C4-2B (cell line): ENCODE measurements around the gene TSPAN18.

Experiments used
- H3K27ac ChIP-seq: fragments of 450-650 bp; 2 replicates; pipeline ENCODE4 v1.5.1; 2017
- CTCF ChIP-seq: fragments of 450-650 bp; conservative IDR thresholded peaks from 2 replicates; pipeline ENCODE4 v1.5.1; 2017; ENCODE audit warnings: mild to moderate bottlenecking
- ZFX ChIP-seq: fragments of 450-650 bp; IDR thresholded peaks from 2 replicates; pipeline ENCODE4 v1.6.1; 2017

TSPAN18 gene

DNA sequence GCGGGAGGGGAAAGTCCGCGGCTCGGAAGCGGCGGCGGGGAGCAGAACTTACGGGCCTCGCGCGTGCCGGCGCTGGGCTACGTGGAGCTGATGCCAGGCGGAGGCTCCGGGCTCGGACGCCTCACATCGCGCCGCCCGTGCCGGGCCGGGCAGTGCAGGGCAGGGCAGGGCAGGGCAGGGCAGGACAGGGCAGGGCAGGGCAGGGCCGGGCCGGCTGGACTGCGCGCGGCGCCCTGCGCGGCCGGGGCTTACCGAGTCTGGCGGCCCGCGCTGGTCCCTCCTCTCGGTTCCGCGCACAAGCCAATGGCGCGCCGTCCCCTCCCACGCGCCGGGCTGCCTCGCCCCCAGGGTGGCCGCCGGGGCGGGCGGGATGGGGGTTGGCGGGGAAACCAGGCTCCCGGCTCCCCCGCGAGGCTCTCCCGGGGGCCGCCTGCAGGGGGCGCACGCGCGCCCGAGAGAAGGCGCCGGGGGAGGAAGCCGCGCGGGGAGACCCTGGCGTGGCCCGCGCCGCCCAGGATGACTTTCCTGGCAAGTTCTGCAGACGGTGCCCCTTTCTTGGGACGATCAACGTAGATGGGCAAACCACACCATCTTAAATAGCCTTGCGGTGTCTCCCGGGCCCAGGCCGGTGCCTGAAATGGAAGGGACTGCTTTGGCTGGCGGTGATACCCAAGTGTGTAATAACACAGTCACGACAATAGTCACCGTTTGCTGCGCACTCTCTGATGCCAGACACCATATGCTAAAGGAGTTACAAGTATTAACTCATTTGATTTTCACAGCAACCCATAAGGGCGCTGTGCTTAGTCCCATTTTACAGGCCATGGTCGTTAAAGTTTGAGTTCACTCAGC is 224.1 kb downstream of the TSPAN18 start, which contains the start of gene TP53I11:
TP53I11 (minus strand) TSS at position 259 of the 852 bp plus-strand sequence. CDS start 12,548 bp downstream, outside the sequence.
- peak; percentile 23; the same call in 1 of the 2 replicates for TF ChIP-seq ZFX
- TF ChIP-seq CTCF: peak; percentile 94
- peak within 1 kb of the TSS; percentile 66 for H3K27ac ChIP-seq

DNA sequence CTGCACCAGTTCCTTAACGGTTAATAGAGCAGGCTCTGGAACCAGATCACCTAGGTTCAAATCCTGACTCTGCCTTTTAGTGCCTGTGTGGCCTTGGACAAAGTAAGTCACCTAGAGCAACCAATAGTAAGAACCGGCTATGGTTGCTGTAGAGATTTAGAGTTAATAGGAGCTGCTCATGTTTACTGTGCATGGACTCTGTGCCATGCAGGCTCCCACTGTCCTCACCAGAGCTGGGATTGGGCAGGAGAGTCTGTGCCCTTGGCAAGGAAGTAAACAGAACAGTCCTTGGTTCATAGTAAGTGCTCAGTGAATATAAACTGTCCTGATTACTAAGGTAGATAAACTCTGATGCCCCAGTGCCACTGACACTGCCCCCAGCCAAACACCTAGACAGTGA is 225.3 kb downstream of the TSPAN18 start:
- TF ChIP-seq ZFX (no peak), CTCF (no peak)
- no peak overlapping the region; the same call in 1 of the 2 replicates for H3K27ac ChIP-seq

DNA sequence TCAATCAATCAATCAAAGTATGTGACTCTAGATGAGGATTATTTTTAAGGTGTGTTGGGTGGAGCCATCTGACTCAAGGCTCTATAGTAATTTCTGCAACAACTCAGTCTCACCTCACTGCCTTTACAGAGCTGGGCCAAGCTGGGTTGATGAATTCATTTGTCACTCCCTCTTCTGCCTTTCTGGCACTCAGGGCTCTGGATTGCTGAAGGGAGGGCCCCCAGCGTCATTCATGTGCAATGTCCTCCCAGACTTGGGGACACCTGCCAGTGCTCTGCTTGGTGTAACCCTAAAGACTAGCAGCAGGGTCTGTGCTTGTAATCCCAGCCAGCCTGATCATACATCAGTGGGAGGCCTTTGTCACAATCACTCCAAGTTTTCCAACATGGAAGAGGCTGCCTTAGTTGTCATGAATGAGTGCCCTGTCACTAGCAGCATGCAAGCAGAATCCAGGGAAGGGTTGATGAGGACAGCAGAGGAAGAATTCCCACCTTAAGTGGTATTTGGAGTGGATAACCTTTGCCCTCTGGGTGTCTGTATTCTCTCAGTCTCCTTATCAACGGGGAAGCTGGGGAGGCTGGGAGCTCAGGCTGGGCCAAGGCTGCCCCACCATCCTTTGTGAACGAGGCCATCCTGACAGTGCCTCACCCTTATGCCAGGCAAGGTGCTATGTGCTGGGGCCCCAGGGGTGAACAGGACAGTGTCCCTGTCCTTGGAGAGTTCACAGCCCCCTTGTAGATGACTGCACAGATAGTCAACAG is 225.9 kb downstream of the TSPAN18 start:
- no peak for TF ChIP-seq CTCF
- TF ChIP-seq ZFX: no peak
- H3K27ac ChIP-seq: no peak overlapping the region

GRCh38 chr11:44954051-44954906 is 227.5 kb downstream of the TSPAN18 start:
- TF ChIP-seq ZFX: no peak
- no peak for TF ChIP-seq CTCF
- no peak overlapping the region for H3K27ac ChIP-seq

DNA sequence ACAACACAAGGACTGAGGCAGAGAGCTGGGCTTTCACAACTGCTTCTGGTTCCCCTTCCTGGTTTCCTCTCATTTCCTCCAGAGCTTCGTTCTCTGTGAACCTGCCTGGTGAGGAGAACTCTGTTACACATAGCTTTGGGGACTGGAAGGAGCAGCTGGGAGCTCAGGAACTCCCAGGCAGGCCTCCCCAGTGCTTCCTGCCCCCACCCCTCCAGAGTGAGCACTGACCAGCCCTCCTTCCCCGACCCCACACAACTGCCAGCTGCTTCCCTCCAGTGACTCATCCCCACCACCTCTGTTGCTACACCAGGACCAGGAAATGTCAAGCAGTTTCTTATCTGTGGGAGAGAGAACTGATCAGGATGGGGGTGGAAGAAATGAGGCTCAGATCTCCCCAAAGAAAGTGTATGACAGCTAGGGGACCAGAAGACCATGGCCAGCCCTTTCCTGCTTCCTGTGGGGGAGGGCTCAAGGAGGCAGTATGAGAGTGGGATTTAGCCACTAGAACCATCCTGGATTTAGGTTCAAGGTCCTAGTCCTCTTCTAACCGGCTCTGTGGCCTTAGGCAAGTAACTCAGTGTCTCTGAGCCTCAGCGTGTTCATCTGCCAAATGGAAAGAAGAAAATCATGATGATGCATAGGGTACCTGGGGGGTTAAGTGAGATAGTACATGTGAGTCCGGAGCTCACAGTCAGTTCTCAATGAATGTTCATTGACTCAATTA is 228.4 kb downstream of the TSPAN18 start:
- TF ChIP-seq CTCF (no peak), ZFX (no peak)

DNA sequence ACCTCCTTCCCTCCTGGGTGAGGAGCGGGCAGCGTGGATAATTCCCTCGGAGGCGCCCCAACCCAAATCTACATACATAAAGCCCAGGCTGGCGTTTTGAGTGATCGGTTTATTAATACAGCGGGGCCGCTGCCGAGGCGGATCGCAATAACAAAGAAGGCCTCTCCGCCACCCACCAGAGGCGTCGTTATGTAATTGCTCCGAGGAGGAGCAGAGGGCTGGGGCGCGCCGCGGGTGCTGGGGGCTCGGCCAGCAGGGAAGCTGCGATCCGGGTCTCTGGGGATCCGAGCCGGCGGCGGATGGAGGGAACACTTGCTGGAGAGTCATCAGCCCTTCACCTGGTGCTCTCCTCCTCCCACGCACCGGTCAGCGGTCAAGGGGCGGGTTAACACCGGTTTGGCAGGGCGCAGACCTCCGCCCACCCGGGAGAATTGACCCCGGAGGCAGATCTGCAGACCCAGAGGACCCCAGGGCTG is 230.3 kb downstream of the TSPAN18 start:
- H3K27ac ChIP-seq: no peak overlapping the region

More for the DNA sequence above, 228.4 kb downstream of the TSPAN18 start:
- H3K27ac ChIP-seq: no peak overlapping the region

More for the DNA sequence above, 230.3 kb downstream of the TSPAN18 start:
- TF ChIP-seq ZFX (no peak), CTCF (no peak)
